Caco-2 (cell line): ENCODE data around the gene AREL1. TPM values are rescaled to one million over a fixed set of nuclear protein-coding genes. Genes with fewer than 3 reads are reported as not detected.

Experiments used
- BruUV-seq: library from RNA; stranded (reverse); fragments of 400-500 nt; replicated peaks from 2 replicates; lab custom pipeline; 2021; lab: Mats Ljungman, UMichigan
- CTCF ChIA-PET: fragments of 300-600 bp; sonication (Branson Sonifier 250); formaldehyde crosslinking; loops from one replicate; lab custom pipeline; 2022; ENCODE audit warnings: antibody characterized with exemption; lab: Charles Lee
- POLR2A ChIA-PET: fragments of 300-600 bp; sonication (Branson Sonifier 250); formaldehyde crosslinking; loops from one replicate; lab custom pipeline; 2022; ENCODE audit warnings: antibody characterized with exemption; lab: Charles Lee
- DNase-seq, 2 experiments: peaks; one replicate each; pipeline versions ENCODE4 v3.0.0 to v3.0.0-alpha.2; 2020 to 2022
- H3K27me3 ChIP-seq: replicated peaks from 2 replicates; pipeline ENCODE4 v1.6.0; 2011; ENCODE audit warnings: low read length; ENCODE audit not compliant: control insufficient read depth, insufficient read depth
- H3K36me3 ChIP-seq: 2 replicates; pipeline ENCODE4 v1.5.1; 2011; ENCODE audit warnings: low read length; ENCODE audit not compliant: control insufficient read depth, insufficient read depth
- H3K4me1 ChIP-seq: fragments of 250-450 bp; sonication (Bioruptor Pico); 2 replicates; pipeline ENCODE4 v1.5.1; 2020; ENCODE audit warnings: mild to moderate bottlenecking
- H3K4me3 ChIP-seq: 2 replicates; pipeline ENCODE4 v1.5.1; 2011; ENCODE audit warnings: low read depth, mild to moderate bottlenecking, control low read depth, low read length
- H3K9me3 ChIP-seq: fragments of 250-450 bp; sonication (Bioruptor Pico); 2 replicates; pipeline ENCODE4 v1.5.1; 2020; ENCODE audit warnings: mild to moderate bottlenecking, moderate library complexity
- H3K27ac Mint-ChIP-seq: one replicate; pipeline ENCODE4 v1.8.0; 2022; ENCODE audit warnings: mixed read lengths; ENCODE audit not compliant: unreplicated experiment
- H3K27me3 Mint-ChIP-seq: one replicate; pipeline ENCODE4 v1.8.0; 2022; ENCODE audit warnings: mixed read lengths; ENCODE audit not compliant: insufficient read depth, unreplicated experiment
- H3K36me3 Mint-ChIP-seq: one replicate; pipeline ENCODE4 v1.8.0; 2022; ENCODE audit warnings: mild to moderate bottlenecking, mixed read lengths; ENCODE audit not compliant: insufficient read depth, unreplicated experiment
- H3K4me1 Mint-ChIP-seq: one replicate; pipeline ENCODE4 v1.8.0; 2022; ENCODE audit warnings: low read depth, mixed read lengths; ENCODE audit not compliant: unreplicated experiment
- H3K4me3 Mint-ChIP-seq: one replicate; pipeline ENCODE4 v1.8.0; 2022; ENCODE audit warnings: mild to moderate bottlenecking, moderate library complexity, mixed read lengths; ENCODE audit not compliant: unreplicated experiment
- H3K9me3 Mint-ChIP-seq: one replicate; pipeline ENCODE4 v1.8.0; 2022; ENCODE audit warnings: mixed read lengths; ENCODE audit not compliant: unreplicated experiment
- CTCF ChIP-seq, 2 experiments: fragments of 200-600 bp in 1 of 2; IDR thresholded peaks; 1 replicate in 1 of 2; 2 replicates in 1 of 2; pipeline versions ENCODE4 v1.5.1 to v1.8.0; 2011 to 2022; ENCODE audit warnings: antibody characterized with exemption in 1 of 2, control low read depth in 1 of 2, inconsistent platforms in 1 of 2, low read depth in 1 of 2, low read length in 1 of 2, mild to moderate bottlenecking in 1 of 2, moderate library complexity in 1 of 2; ENCODE audit not compliant: insufficient read depth in 1 of 2, severe bottlenecking in 1 of 2, unreplicated experiment in 1 of 2
- intact Hi-C: fragments of 100-400 bp; cut with micrococcal nuclease; formaldehyde crosslinking; loops from one replicate; pipeline ENCODE4 v1.10.0; 2022; ENCODE audit not compliant: unreplicated experiment
- total RNA-seq: library from RNA; stranded (reverse); gene quantifications from 2 replicates; pipeline ENCODE4 v1.2.3, GENCODE V29; 2022

Gene AREL1
- total RNA-seq, 1 experiment from 2014 or later: 38.0 TPM

DNA sequence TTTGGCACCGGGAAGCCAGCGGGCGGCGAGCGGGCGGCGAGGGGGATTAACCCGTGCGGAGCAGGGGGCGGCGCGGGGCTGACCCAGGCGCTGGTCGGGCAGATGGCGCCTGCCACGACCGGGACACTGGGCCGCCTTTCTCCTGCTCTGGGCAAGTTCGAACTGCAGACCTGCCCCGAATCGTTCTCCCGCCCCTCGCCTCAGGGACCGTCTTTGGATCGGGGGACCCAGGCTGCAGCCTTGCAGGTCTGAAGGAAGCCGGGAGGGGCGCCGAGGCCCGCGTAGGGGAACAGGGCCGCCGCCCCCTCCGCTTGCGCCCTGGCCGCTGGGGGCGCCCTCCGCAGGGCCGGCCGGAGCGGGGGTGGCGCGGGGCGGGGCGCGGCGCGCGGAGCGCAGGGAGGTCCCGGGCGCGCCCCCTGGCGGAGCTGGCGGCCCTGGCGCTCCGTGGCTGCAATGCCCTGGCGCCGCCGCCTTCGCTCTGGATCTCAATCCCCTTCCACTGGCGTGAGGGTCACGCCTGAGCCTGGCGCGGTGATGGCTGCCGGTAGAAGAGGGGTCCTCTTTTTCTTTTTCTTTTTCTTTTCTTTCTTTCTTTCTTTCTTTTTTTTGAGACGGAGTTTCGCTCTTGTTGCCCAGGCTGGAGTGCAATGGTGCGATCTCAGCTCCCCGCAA, 100.4 kb downstream of the AREL1 start:
- H3K9me3 Mint-ChIP-seq: no peaks in the 10 kb centered on the region
- H3K4me1 Mint-ChIP-seq: peaks cover 10% of the 10 kb centered on the region
- DNase-seq: peak; percentile 70 to 94
- Histone ChIP-seq H3K9me3 (no peaks in the 10 kb centered on the region), H3K27me3 (no peaks in the 10 kb centered on the region), H3K4me1 (no peaks in the 10 kb centered on the region), H3K36me3 (no peaks in the 10 kb centered on the region), H3K4me3 (peak overlapping the region; percentile 84)
- peak; percentile 53 to 66 for TF ChIP-seq CTCF (IDR thresholded peaks at IDR 0.05; ENCODE audit: insufficient read depth in 1 of 2, low read depth in 1 of 2, low read length in 1 of 2, severe bottlenecking in 1 of 2, unreplicated experiment in 1 of 2)
- BruUV-seq: no TSS peak
- peaks cover 8% of the 10 kb centered on the region for H3K27me3 Mint-ChIP-seq
- peak overlapping the region; percentile 74 for H3K4me3 Mint-ChIP-seq
- ChIA-PET POLR2A (interaction anchor here (0.7 kb wide), 1 partner anchor 373 kb away, joined by 8 read pairs; no protein-coding TSS in a partner anchor), CTCF (interaction anchor here (0.6 to 1.7 kb wide), 10 partner anchors 8 to 880 kb away, joined by 3 to 8 read pairs (median 4); no protein-coding TSS in a partner anchor)
- no peaks in the 10 kb centered on the region for H3K36me3 Mint-ChIP-seq
- intact Hi-C loops: loop anchor here (2.0 kb wide), 1 partner anchor 100 kb away; the partner anchor contains the start of genes AREL1 and FCF1
- no peak overlapping the region for H3K27ac Mint-ChIP-seq

DNA sequence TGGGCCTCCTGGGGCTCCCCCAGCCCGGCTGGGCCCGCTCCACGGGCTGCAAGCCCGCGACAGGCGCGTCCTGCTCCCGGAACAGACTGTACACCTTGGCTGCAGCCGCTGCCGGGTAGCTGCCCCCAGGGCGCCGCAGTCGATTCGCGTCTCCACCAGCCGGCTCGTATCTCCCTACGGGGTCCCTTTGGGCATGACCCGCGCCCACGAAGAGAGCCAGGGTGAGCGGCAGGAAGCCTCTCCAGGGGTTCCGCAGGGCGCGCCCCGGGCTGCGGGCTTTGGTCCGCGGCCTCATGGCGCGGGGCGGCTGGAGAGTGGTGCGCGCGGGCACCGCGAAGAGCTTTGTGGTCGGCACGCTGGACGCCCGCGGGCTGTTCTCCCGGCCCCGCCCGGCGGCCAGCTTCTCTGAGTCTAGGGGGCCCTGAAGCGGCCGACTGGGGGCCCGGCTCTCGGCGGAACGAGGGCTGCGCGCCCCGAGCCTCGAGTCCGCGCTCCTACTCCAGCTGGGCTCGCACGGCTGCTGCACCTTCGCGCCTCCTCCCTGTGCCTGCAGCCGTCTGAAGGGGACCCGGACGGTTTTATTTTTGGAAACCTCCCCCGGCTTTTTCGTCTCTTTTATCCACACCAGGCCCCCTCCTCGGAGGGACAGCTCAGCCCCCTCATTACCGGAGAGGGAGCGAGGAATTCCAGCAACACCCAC, 101.1 kb downstream of the AREL1 start, which contains the start of gene LTBP2:
Gene LTBP2, minus strand, starts transcription at position 588 of the 700 bp plus-strand sequence. Its CDS starts 293 bp downstream, at position 295.
- no peaks in the 10 kb centered on the region for H3K9me3 Mint-ChIP-seq
- BruUV-seq: no TSS peak
- no peaks in the 10 kb centered on the region for H3K27me3 ChIP-seq
- no peaks in the 10 kb centered on the region for H3K36me3 ChIP-seq
- peaks cover 10% of the 10 kb centered on the region for H3K4me1 Mint-ChIP-seq
- H3K4me3 ChIP-seq: peak within 1 kb of the TSS; percentile 84
- H3K9me3 ChIP-seq: no peaks in the 10 kb centered on the region
- no peak for DNase-seq
- no peaks in the 10 kb centered on the region for H3K4me1 ChIP-seq
- no peak for TF ChIP-seq CTCF (IDR thresholded peaks at IDR 0.05; ENCODE audit: insufficient read depth in 1 of 2, low read depth in 1 of 2, low read length in 1 of 2, severe bottlenecking in 1 of 2, unreplicated experiment in 1 of 2)
- intact Hi-C loops: loop anchor here (2.0 kb wide), 1 partner anchor 101 kb away; the partner anchor contains the start of genes AREL1 and FCF1
- no peak within 1 kb of the TSS for H3K27ac Mint-ChIP-seq
- no peaks in the 10 kb centered on the region for H3K36me3 Mint-ChIP-seq
- POLR2A ChIA-PET: interaction anchor here (0.5 to 0.7 kb wide), 2 partner anchors 271 to 374 kb away, joined by 3 to 8 read pairs; no protein-coding TSS in a partner anchor
- peak within 1 kb of the TSS; percentile 74 for H3K4me3 Mint-ChIP-seq
- CTCF ChIA-PET: interaction anchor here (0.5 to 1.7 kb wide), 11 partner anchors 9 to 879 kb away, joined by 3 to 8 read pairs (median 4); no protein-coding TSS in a partner anchor
- peaks cover 9% of the 10 kb centered on the region for H3K27me3 Mint-ChIP-seq

Other genes with a start within 250 kb of the AREL1 start
- gene NPC2, start 219.8 kb downstream of the AREL1 start, total RNA-seq: 242 and 291 TPM in 2 replicates
- 28.5 and 33.0 TPM in 2 replicates for gene ISCA2, start 219.3 kb downstream of the AREL1 start, total RNA-seq
- 0.86 and 1.0 TPM in 2 replicates for gene LTBP2, start 100.8 kb downstream of the AREL1 start, total RNA-seq
- gene FCF1, start 64 bp upstream of the AREL1 start, total RNA-seq: 58.3 and 62.5 TPM in 2 replicates
- 64.4 and 65.0 TPM in 2 replicates for gene YLPM1, start 50.2 kb upstream of the AREL1 start, total RNA-seq
- not detected in 2 replicates for gene PROX2, start 163.1 kb upstream of the AREL1 start, total RNA-seq
- gene DLST, start 168.8 kb upstream of the AREL1 start, total RNA-seq: 81.4 and 88.1 TPM in 2 replicates
- 6.8 and 9.8 TPM in 2 replicates for gene RPS6KL1, start 210.2 kb upstream of the AREL1 start, total RNA-seq
- 8.9 and 9.1 TPM in 2 replicates for gene PGF, start 242.5 kb upstream of the AREL1 start, total RNA-seq